Measurements from ENCODE around the gene TNNT1.

DNA sequence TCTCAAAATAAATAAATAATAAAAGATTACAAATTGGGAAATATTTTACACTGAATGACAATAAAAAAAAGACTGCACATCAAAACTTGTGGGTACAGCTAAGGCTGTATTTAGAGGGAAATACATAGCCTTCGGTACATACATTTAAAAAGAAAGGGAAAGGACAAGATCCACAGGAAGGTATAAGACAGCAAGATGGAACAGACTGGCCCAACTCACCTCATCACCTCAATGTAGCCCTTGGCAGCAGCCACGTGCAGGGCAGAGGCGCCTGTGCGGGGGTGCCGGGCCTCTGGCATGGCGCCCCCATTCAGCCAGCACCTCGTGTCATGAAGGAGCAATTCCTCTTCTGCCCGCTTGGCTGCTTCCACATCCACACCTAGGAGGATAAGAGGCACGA, 45.8 kb downstream of the TNNT1 start:
- TF ChIP-seq, protein P1, sequence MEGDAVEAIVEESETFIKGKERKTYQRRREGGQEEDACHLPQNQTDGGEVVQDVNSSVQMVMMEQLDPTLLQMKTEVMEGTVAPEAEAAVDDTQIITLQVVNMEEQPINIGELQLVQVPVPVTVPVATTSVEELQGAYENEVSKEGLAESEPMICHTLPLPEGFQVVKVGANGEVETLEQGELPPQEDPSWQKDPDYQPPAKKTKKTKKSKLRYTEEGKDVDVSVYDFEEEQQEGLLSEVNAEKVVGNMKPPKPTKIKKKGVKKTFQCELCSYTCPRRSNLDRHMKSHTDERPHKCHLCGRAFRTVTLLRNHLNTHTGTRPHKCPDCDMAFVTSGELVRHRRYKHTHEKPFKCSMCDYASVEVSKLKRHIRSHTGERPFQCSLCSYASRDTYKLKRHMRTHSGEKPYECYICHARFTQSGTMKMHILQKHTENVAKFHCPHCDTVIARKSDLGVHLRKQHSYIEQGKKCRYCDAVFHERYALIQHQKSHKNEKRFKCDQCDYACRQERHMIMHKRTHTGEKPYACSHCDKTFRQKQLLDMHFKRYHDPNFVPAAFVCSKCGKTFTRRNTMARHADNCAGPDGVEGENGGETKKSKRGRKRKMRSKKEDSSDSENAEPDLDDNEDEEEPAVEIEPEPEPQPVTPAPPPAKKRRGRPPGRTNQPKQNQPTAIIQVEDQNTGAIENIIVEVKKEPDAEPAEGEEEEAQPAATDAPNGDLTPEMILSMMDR (IDR thresholded peaks at IDR 0.05; ENCODE audit: borderline replicate concordance, extremely low read depth, low read length, poor library complexity, severe bottlenecking), result no peak
- TF ChIP-seq EZH2 (IDR thresholded peaks at IDR 0.05; ENCODE audit: borderline replicate concordance, low read depth, low read length, severe bottlenecking), result no peak
